Measurements from ENCODE around the gene ZCCHC14.
A peak's percentile ranks its signal among the peaks of the same experiment; 100 is the strongest.
"Not testable (repeated sequence)": the region's sequence is repeated elsewhere in the genome, so short reads cannot be mapped to it uniquely, and the experiment has no call there.

The ZCCHC14 gene

DNA sequence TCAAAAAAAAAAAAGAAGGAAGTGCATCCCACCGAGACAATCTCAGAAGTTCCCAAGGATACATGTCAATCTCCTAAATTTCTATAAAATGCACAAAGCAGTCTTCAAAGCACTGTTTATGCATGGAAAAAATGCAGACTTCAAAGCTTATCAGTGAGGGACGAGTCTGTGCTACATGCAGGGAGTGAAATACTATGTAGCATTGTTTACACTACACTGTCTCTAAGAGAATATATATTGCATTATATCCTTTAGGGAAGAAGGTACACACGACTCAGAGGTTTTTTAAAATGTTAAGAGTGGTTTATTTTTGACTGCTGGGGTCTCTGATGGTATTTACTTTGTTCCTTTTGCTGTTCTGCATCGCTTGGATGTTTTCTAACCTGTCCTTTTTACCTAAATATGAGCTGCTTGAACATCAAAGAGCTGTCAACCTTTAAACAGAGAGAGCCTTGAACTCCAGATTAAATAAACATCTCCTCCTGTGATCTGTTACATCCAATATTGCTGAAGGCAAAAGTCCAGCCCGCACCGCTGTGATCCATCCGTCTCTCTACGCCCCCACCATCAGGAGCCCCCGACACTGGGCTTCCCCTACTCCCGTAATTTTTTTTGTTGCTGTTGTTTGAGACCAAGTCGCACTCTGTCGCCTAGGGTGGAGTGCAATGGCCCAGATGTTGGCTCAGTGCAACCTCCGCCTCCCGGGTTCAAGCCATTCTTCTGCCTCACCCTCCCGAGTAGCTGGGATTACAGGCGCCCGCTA is 110.6 kb downstream of the ZCCHC14 start:
- peak overlapping the region in 1 of 2 experiments; percentile 44 for H3K18ac ChIP-seq (ENCODE audit: low read depth in 1 of 2, low read length in 2 of 2)
- DNase-seq = peak; percentile 49
- H3K27me3 ChIP-seq (ENCODE audit: control insufficient read depth in 1 of 2, insufficient read depth in 1 of 2, low read length in 2 of 2) = no peaks in the 10 kb centered on the region
- H3K23ac ChIP-seq (ENCODE audit: low read length in 2 of 2) = no peak overlapping the region
- WGBS = 63% methylated on average over 14 of the region's 17 CpGs
- H3K4ac ChIP-seq (ENCODE audit: low read depth in 1 of 2, low read length in 2 of 2) = no peak overlapping the region
- H2BK120ac ChIP-seq (ENCODE audit: low read depth, low read length) = no peak overlapping the region
- H3K79me1 ChIP-seq (replicated peaks; ENCODE audit: low read length, poor library complexity, severe bottlenecking) = peaks cover 13% of the 10 kb centered on the region
- no peak overlapping the region for H2AK5ac ChIP-seq (ENCODE audit: low read length, severe bottlenecking)
- H3K36me3 ChIP-seq (ENCODE audit: control insufficient read depth in 1 of 2, insufficient read depth in 2 of 2, low read depth in 1 of 2, low read length in 2 of 2) = peaks cover 0 to 9% of the 10 kb centered on the region in 2 experiments
- H2BK12ac ChIP-seq (ENCODE audit: low read length in 2 of 2) = no peak overlapping the region
- peaks cover 19% of the 10 kb centered on the region for H3K4me1 ChIP-seq (ENCODE audit: control insufficient read depth, insufficient read depth, low read depth, low read length)
- peak overlapping the region; percentile 70 for H3K4me2 ChIP-seq (ENCODE audit: low read length, poor library complexity, severe bottlenecking)
- H4K8ac ChIP-seq (ENCODE audit: low read length) = no peak overlapping the region
- H2BK15ac ChIP-seq (ENCODE audit: low read depth, poor library complexity, severe bottlenecking) = no peak overlapping the region
- peak overlapping the region; percentile 89 to 93 for H3K4me3 ChIP-seq (ENCODE audit: insufficient read depth in 1 of 2, low read depth in 1 of 2, low read length in 2 of 2)
- peak overlapping the region; percentile 90 for H3K9ac ChIP-seq (ENCODE audit: low read length)
- no peak overlapping the region for H3K14ac ChIP-seq (ENCODE audit: low read length in 2 of 2)
- no peak overlapping the region for H3K27ac ChIP-seq (ENCODE audit: low read length, poor library complexity, severe bottlenecking)
- no peak overlapping the region for H4K91ac ChIP-seq (ENCODE audit: low read length)
- H2BK5ac ChIP-seq (ENCODE audit: low read depth, low read length, poor library complexity, severe bottlenecking) = no peak overlapping the region
- H3K9me3 ChIP-seq (ENCODE audit: control insufficient read depth, low read length) = no peaks in the 10 kb centered on the region
- no peak overlapping the region for H2AFZ ChIP-seq (ENCODE audit: low read depth, low read length)

DNA sequence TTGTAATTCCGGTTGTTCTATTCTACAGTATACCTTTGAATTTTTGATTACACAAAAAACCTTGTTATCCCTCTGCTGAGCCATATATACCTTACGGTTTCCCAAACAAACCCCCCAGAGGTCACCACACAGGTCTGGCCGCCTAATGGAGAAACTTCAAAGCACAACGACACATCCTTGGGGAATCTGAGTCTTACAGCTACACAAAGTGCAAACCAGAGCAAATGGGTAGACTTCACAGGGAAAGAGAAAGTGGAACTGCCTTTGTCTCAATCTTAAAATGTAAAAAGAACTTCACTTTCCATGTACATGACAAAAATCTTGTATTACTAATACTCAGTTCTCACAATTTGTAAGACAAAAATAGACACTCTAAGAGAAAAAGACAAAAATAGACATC is 111.9 kb downstream of the ZCCHC14 start:
- no peaks in the 10 kb centered on the region for H3K27me3 ChIP-seq (ENCODE audit: control insufficient read depth in 1 of 2, insufficient read depth in 1 of 2, low read length in 2 of 2)
- H3K36me3 ChIP-seq (ENCODE audit: control insufficient read depth in 1 of 2, insufficient read depth in 2 of 2, low read depth in 1 of 2, low read length in 2 of 2) = peaks cover 0 to 15% of the 10 kb centered on the region in 2 experiments
- WGBS = 76% methylated on average over 4 of the region's 4 CpGs
- H3K4me2 ChIP-seq (ENCODE audit: low read length, poor library complexity, severe bottlenecking) = no peak overlapping the region
- H2BK5ac ChIP-seq (ENCODE audit: low read depth, low read length, poor library complexity, severe bottlenecking) = no peak overlapping the region
- H3K4me3 ChIP-seq (ENCODE audit: insufficient read depth in 1 of 2, low read depth in 1 of 2, low read length in 2 of 2) = peak overlapping the region in 1 of 2 experiments; percentile 93
- peak overlapping the region; percentile 90 for H3K9ac ChIP-seq (ENCODE audit: low read length)
- no peaks in the 10 kb centered on the region for H3K9me3 ChIP-seq (ENCODE audit: control insufficient read depth, low read length)
- H2BK12ac ChIP-seq (ENCODE audit: low read length in 2 of 2) = no peak overlapping the region
- no peak overlapping the region for H4K8ac ChIP-seq (ENCODE audit: low read length)
- no peak overlapping the region for H4K91ac ChIP-seq (ENCODE audit: low read length)
- H3K27ac ChIP-seq (ENCODE audit: low read length, poor library complexity, severe bottlenecking) = no peak overlapping the region
- H3K18ac ChIP-seq (ENCODE audit: low read depth in 1 of 2, low read length in 2 of 2) = no peak overlapping the region
- DNase-seq = peak; percentile 69
- peaks cover 15% of the 10 kb centered on the region for H3K79me1 ChIP-seq (replicated peaks; ENCODE audit: low read length, poor library complexity, severe bottlenecking)
- no peak overlapping the region for H2AK5ac ChIP-seq (ENCODE audit: low read length, severe bottlenecking)
- peaks cover 23% of the 10 kb centered on the region for H3K4me1 ChIP-seq (ENCODE audit: control insufficient read depth, insufficient read depth, low read depth, low read length)
- H3K23ac ChIP-seq (ENCODE audit: low read length in 2 of 2) = no peak overlapping the region
- no peak overlapping the region for H2BK15ac ChIP-seq (ENCODE audit: low read depth, poor library complexity, severe bottlenecking)
- H3K14ac ChIP-seq (ENCODE audit: low read length in 2 of 2) = no peak overlapping the region
- no peak overlapping the region for H2AFZ ChIP-seq (ENCODE audit: low read depth, low read length)
- no peak overlapping the region for H3K4ac ChIP-seq (ENCODE audit: low read depth in 1 of 2, low read length in 2 of 2)
- H2BK120ac ChIP-seq (ENCODE audit: low read depth, low read length) = no peak overlapping the region

DNA sequence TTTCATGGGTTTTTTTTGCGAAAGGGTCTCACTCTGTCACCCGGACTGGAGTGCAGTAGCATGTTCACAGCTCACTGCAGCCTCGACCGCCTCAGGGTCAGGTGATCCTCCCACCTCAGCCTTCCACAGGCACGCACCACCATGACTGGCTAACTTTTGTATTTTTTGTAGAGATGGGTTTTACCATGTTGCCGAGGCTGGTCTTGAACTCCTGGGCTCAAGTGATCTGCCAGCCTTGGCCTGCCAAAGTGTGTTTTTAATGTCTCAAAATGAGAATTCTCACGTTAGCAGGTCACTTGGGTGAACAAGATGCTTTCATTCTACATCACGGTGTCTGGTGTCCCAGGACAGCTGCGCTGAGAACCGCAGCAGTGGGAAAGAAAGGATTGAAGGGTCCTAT is 112.4 kb downstream of the ZCCHC14 start:
- H2BK120ac ChIP-seq (ENCODE audit: low read depth, low read length) = no peak overlapping the region
- no peaks in the 10 kb centered on the region for H3K9me3 ChIP-seq (ENCODE audit: control insufficient read depth, low read length)

GRCh38 chr16:87379312-87379752 is 113.5 kb downstream of the ZCCHC14 start:
- H2BK120ac ChIP-seq (ENCODE audit: low read depth, low read length); H2BK15ac ChIP-seq (ENCODE audit: low read depth, poor library complexity, severe bottlenecking); H2AK5ac ChIP-seq (ENCODE audit: low read length, severe bottlenecking); H2AFZ ChIP-seq (ENCODE audit: low read depth, low read length); H3K18ac ChIP-seq (ENCODE audit: low read depth in 1 of 2, low read length in 2 of 2); H3K4ac ChIP-seq (ENCODE audit: low read depth in 1 of 2, low read length in 2 of 2); H3K14ac ChIP-seq (ENCODE audit: low read length in 2 of 2); H2BK12ac ChIP-seq (ENCODE audit: low read length in 2 of 2); H3K4me2 ChIP-seq (ENCODE audit: low read length, poor library complexity, severe bottlenecking); H4K8ac ChIP-seq (ENCODE audit: low read length); H3K27me3 ChIP-seq (ENCODE audit: control insufficient read depth in 1 of 2, insufficient read depth in 1 of 2, low read length in 2 of 2); H3K27ac ChIP-seq (ENCODE audit: low read length, poor library complexity, severe bottlenecking); H3K9me3 ChIP-seq (ENCODE audit: control insufficient read depth, low read length); DNase-seq; H4K91ac ChIP-seq (ENCODE audit: low read length); H3K23ac ChIP-seq (ENCODE audit: low read length in 2 of 2); H3K4me3 ChIP-seq (ENCODE audit: insufficient read depth in 1 of 2, low read depth in 1 of 2, low read length in 2 of 2); H3K9ac ChIP-seq (ENCODE audit: low read length); H2BK5ac ChIP-seq (ENCODE audit: low read depth, low read length, poor library complexity, severe bottlenecking): not testable (repeated sequence)
- peaks cover 22% of the 10 kb centered on the region for H3K4me1 ChIP-seq (ENCODE audit: control insufficient read depth, insufficient read depth, low read depth, low read length)
- H3K36me3 ChIP-seq (ENCODE audit: control insufficient read depth in 1 of 2, insufficient read depth in 2 of 2, low read depth in 1 of 2, low read length in 2 of 2) = peaks cover 0 to 17% of the 10 kb centered on the region in 2 experiments
- peaks cover 16% of the 10 kb centered on the region for H3K79me1 ChIP-seq (replicated peaks; ENCODE audit: low read length, poor library complexity, severe bottlenecking)
- 96% methylated on average over 3 of the region's 3 CpGs for WGBS

More for the DNA sequence above, 112.4 kb downstream of the ZCCHC14 start:
- H2BK12ac ChIP-seq (ENCODE audit: low read length in 2 of 2) = no peak overlapping the region
- peak overlapping the region in 1 of 2 experiments; percentile 93 for H3K4me3 ChIP-seq (ENCODE audit: insufficient read depth in 1 of 2, low read depth in 1 of 2, low read length in 2 of 2)
- H2AFZ ChIP-seq (ENCODE audit: low read depth, low read length) = no peak overlapping the region
- peak overlapping the region in 1 of 2 experiments; percentile 62 for H3K18ac ChIP-seq (ENCODE audit: low read depth in 1 of 2, low read length in 2 of 2)
- no peaks in the 10 kb centered on the region for H3K27me3 ChIP-seq (ENCODE audit: control insufficient read depth in 1 of 2, insufficient read depth in 1 of 2, low read length in 2 of 2)
- peak overlapping the region in 1 of 2 experiments; percentile 67 for H3K23ac ChIP-seq (ENCODE audit: low read length in 2 of 2)
- H2BK5ac ChIP-seq (ENCODE audit: low read depth, low read length, poor library complexity, severe bottlenecking) = no peak overlapping the region
- no peak overlapping the region for H3K4ac ChIP-seq (ENCODE audit: low read depth in 1 of 2, low read length in 2 of 2)
- no peak overlapping the region for H4K8ac ChIP-seq (ENCODE audit: low read length)
- DNase-seq = no peak
- H3K27ac ChIP-seq (ENCODE audit: low read length, poor library complexity, severe bottlenecking) = no peak overlapping the region
- H3K4me1 ChIP-seq (ENCODE audit: control insufficient read depth, insufficient read depth, low read depth, low read length) = peaks cover 27% of the 10 kb centered on the region
- H3K9ac ChIP-seq (ENCODE audit: low read length) = peak overlapping the region; percentile 90
- peak overlapping the region in 1 of 2 experiments; percentile 82 for H3K14ac ChIP-seq (ENCODE audit: low read length in 2 of 2)
- H3K79me1 ChIP-seq (replicated peaks; ENCODE audit: low read length, poor library complexity, severe bottlenecking) = peaks cover 15% of the 10 kb centered on the region
- H2AK5ac ChIP-seq (ENCODE audit: low read length, severe bottlenecking) = no peak overlapping the region
- peaks cover 0 to 15% of the 10 kb centered on the region in 2 experiments for H3K36me3 ChIP-seq (ENCODE audit: control insufficient read depth in 1 of 2, insufficient read depth in 2 of 2, low read depth in 1 of 2, low read length in 2 of 2)
- H2BK15ac ChIP-seq (ENCODE audit: low read depth, poor library complexity, severe bottlenecking) = no peak overlapping the region
- 98% methylated on average over 5 of the region's 10 CpGs for WGBS
- no peak overlapping the region for H3K4me2 ChIP-seq (ENCODE audit: low read length, poor library complexity, severe bottlenecking)
- no peak overlapping the region for H4K91ac ChIP-seq (ENCODE audit: low read length)

Data from mesenchymal stem cell (in vitro differentiated cells and primary cell).